Nephron progenitor cell (in vitro differentiated cells): Measurements from ENCODE around the gene CCDC124.

ENCODE experiments used
- DNase-seq: peaks from one replicate; pipeline ENCODE4 v3.0.0; 2021
- H3K27ac Mint-ChIP-seq: 2 replicates; pipeline ENCODE4 v1.8.0; 2021; ENCODE audit warnings: mild to moderate bottlenecking, moderate library complexity, mixed read lengths
- H3K27me3 Mint-ChIP-seq: 2 replicates; pipeline ENCODE4 v1.8.0; 2021; ENCODE audit warnings: mild to moderate bottlenecking, low read depth, mixed read lengths; ENCODE audit not compliant: poor library complexity
- H3K36me3 Mint-ChIP-seq: 2 replicates; pipeline ENCODE4 v1.8.0; 2021; ENCODE audit warnings: low read depth, mixed read lengths
- H3K4me1 Mint-ChIP-seq: 2 replicates; pipeline ENCODE4 v1.8.0; 2021; ENCODE audit warnings: mixed read lengths
- H3K4me3 Mint-ChIP-seq: 2 replicates; pipeline ENCODE4 v1.8.0; 2021; ENCODE audit warnings: mild to moderate bottlenecking, moderate library complexity, mixed read lengths
- H3K9me3 Mint-ChIP-seq: 2 replicates; pipeline ENCODE4 v1.8.0; 2021; ENCODE audit warnings: mild to moderate bottlenecking, moderate library complexity, mixed read lengths
- CTCF ChIP-seq: fragments of 200-600 bp; sonication (generic); IDR thresholded peaks from 2 replicates; pipeline ENCODE4 v1.5.0; 2021; ENCODE audit warnings: antibody characterized with exemption

Gene CCDC124

GRCh38 chr19:17957149-17957849 lies 24.5 kb downstream of the CCDC124 start:
- peaks cover 44% of the 10 kb centered on the region for H3K27me3 Mint-ChIP-seq
- H3K4me1 Mint-ChIP-seq: peaks cover 19% of the 10 kb centered on the region
- peaks cover 8% of the 10 kb centered on the region for H3K36me3 Mint-ChIP-seq
- no peak for DNase-seq
- no peak for TF ChIP-seq CTCF
- no peak overlapping the region for H3K27ac Mint-ChIP-seq
- no peak overlapping the region for H3K4me3 Mint-ChIP-seq
- no peaks in the 10 kb centered on the region for H3K9me3 Mint-ChIP-seq

- Mint-ChIP-seq H3K27ac (no peak overlapping the region), H3K9me3 (no peaks in the 10 kb centered on the region), H3K36me3 (peaks cover 8% of the 10 kb centered on the region), H3K4me3 (no peak overlapping the region), H3K27me3 (peaks cover 38% of the 10 kb centered on the region), H3K4me1 (peaks cover 17% of the 10 kb centered on the region)
- DNase-seq: no peak
- no peak for TF ChIP-seq CTCF
Observed at GRCh38 chr19:17957885-17958284, 25.1 kb downstream of the CCDC124 start.

- Mint-ChIP-seq H3K27me3 (peaks cover 25% of the 10 kb centered on the region), H3K27ac (no peak overlapping the region), H3K4me1 (peaks cover 30% of the 10 kb centered on the region)
Observed at GRCh38 chr19:17963936-17964691, 31.3 kb downstream of the CCDC124 start.

GRCh38 chr19:17965370-17966128 lies 32.7 kb downstream of the CCDC124 start:
- H3K36me3 Mint-ChIP-seq: peaks cover 5% of the 10 kb centered on the region
- peak overlapping the region; percentile 71 for H3K4me3 Mint-ChIP-seq
- DNase-seq: no peak
- H3K27me3 Mint-ChIP-seq: peaks cover 25% of the 10 kb centered on the region
- peaks cover 38% of the 10 kb centered on the region for H3K4me1 Mint-ChIP-seq
- no peaks in the 10 kb centered on the region for H3K9me3 Mint-ChIP-seq
- H3K27ac Mint-ChIP-seq: peak overlapping the region; percentile 41
- no peak for TF ChIP-seq CTCF

More at GRCh38 chr19:17963936-17964691, 31.3 kb downstream of the CCDC124 start:
- peaks cover 5% of the 10 kb centered on the region for H3K36me3 Mint-ChIP-seq
- no peak for DNase-seq
- no peaks in the 10 kb centered on the region for H3K9me3 Mint-ChIP-seq
- no peak overlapping the region for H3K4me3 Mint-ChIP-seq
- TF ChIP-seq CTCF: no peak

- Mint-ChIP-seq H3K27ac (peak overlapping the region; percentile 41), H3K36me3 (peaks cover 5% of the 10 kb centered on the region), H3K9me3 (no peaks in the 10 kb centered on the region), H3K4me3 (peak overlapping the region; percentile 85), H3K27me3 (peaks cover 25% of the 10 kb centered on the region), H3K4me1 (peaks cover 38% of the 10 kb centered on the region)
- no peak for DNase-seq
- no peak for TF ChIP-seq CTCF
Observed at GRCh38 chr19:17966129-17966483, 33.3 kb downstream of the CCDC124 start.
